IPS-18c (cell line): ENCODE measurements around the gene AP1G2.

Experiments
- H3K4me3 ChIP-seq: 2 replicates; pipeline ENCODE4 v1.7.0; 2013; ENCODE audit warnings: low read depth, mild to moderate bottlenecking, low read length, moderate library complexity; ENCODE audit not compliant: insufficient read depth
- H3K9me3 ChIP-seq: one replicate; pipeline ENCODE4 v1.6.1; 2013; ENCODE audit warnings: mild to moderate bottlenecking, low read length, moderate library complexity; ENCODE audit not compliant: control insufficient read depth, insufficient read depth

Gene AP1G2

GRCh38 chr14:23551266-23552028 is 16.1 kb downstream of the AP1G2 start, which contains the start of gene ZFHX2:
ZFHX2 (minus strand) TSS chr14:23551765; CDS start chr14:23535325, 16,440 bp downstream.
- H3K4me3 ChIP-seq = peak within 1 kb of the TSS; percentile 95

GRCh38 chr14:23550812-23551265 is 16.8 kb downstream of the AP1G2 start:
- Histone ChIP-seq H3K9me3 (peaks cover 3% of the 10 kb centered on the region), H3K4me3 (peak overlapping the region; percentile 95)

More at GRCh38 chr14:23551266-23552028, 16.1 kb downstream of the AP1G2 start, which contains the start of gene ZFHX2:
- H3K9me3 ChIP-seq = peaks cover 3% of the 10 kb centered on the region

GRCh38 chr14:23550131-23550811 is 17.3 kb downstream of the AP1G2 start:
- Histone ChIP-seq H3K9me3 (peaks cover 3% of the 10 kb centered on the region), H3K4me3 (peak overlapping the region; percentile 95)

- no peak overlapping the region for H3K4me3 ChIP-seq
- peaks cover 3% of the 10 kb centered on the region for H3K9me3 ChIP-seq
These were observed 19.0 kb downstream of the AP1G2 start for GRCh38 chr14:23548351-23549318.

GRCh38 chr14:23547924-23548323 is 19.7 kb downstream of the AP1G2 start:
- Histone ChIP-seq H3K9me3 (peaks cover 3% of the 10 kb centered on the region), H3K4me3 (no peak overlapping the region)

GRCh38 chr14:23546450-23547035 is 21.0 kb downstream of the AP1G2 start:
- Histone ChIP-seq H3K9me3 (peaks cover 3% of the 10 kb centered on the region), H3K4me3 (no peak overlapping the region)

- Histone ChIP-seq H3K4me3 (no peak overlapping the region), H3K9me3 (no peaks in the 10 kb centered on the region)
These were observed 21.7 kb downstream of the AP1G2 start for GRCh38 chr14:23545740-23546365.

- no peaks in the 10 kb centered on the region for H3K9me3 ChIP-seq
- H3K4me3 ChIP-seq = no peak overlapping the region
These were observed 22.8 kb downstream of the AP1G2 start for GRCh38 chr14:23544511-23545447.

- Histone ChIP-seq H3K4me3 (no peak overlapping the region), H3K9me3 (no peaks in the 10 kb centered on the region)
These were observed 24.2 kb downstream of the AP1G2 start for GRCh38 chr14:23543403-23543802.

GRCh38 chr14:23542261-23542660 is 25.3 kb downstream of the AP1G2 start:
- Histone ChIP-seq H3K4me3 (no peak overlapping the region), H3K9me3 (no peaks in the 10 kb centered on the region)

- Histone ChIP-seq H3K4me3 (no peak overlapping the region), H3K9me3 (no peaks in the 10 kb centered on the region)
These were observed 27.5 kb downstream of the AP1G2 start for GRCh38 chr14:23540141-23540469.

GRCh38 chr14:23539248-23540140 is 28.1 kb downstream of the AP1G2 start:
- Histone ChIP-seq H3K4me3 (peak overlapping the region; percentile 70; the same call in 1 of the 2 replicates), H3K9me3 (no peaks in the 10 kb centered on the region)

GRCh38 chr14:23538785-23539184 is 28.8 kb downstream of the AP1G2 start:
- H3K9me3 ChIP-seq = no peaks in the 10 kb centered on the region
- peak overlapping the region; percentile 70; the same call in 1 of the 2 replicates for H3K4me3 ChIP-seq

GRCh38 chr14:23538050-23538718 is 29.4 kb downstream of the AP1G2 start:
- Histone ChIP-seq H3K9me3 (no peaks in the 10 kb centered on the region), H3K4me3 (peak overlapping the region; percentile 70)
